Measurements from ENCODE around the gene NELFE.
A peak's percentile ranks its signal among the peaks of the same experiment; 100 is the strongest.
"Not testable (repeated sequence)": the region's sequence is repeated elsewhere in the genome, so short reads cannot be mapped to it uniquely, and the experiment has no call there.

Gene NELFE

DNA sequence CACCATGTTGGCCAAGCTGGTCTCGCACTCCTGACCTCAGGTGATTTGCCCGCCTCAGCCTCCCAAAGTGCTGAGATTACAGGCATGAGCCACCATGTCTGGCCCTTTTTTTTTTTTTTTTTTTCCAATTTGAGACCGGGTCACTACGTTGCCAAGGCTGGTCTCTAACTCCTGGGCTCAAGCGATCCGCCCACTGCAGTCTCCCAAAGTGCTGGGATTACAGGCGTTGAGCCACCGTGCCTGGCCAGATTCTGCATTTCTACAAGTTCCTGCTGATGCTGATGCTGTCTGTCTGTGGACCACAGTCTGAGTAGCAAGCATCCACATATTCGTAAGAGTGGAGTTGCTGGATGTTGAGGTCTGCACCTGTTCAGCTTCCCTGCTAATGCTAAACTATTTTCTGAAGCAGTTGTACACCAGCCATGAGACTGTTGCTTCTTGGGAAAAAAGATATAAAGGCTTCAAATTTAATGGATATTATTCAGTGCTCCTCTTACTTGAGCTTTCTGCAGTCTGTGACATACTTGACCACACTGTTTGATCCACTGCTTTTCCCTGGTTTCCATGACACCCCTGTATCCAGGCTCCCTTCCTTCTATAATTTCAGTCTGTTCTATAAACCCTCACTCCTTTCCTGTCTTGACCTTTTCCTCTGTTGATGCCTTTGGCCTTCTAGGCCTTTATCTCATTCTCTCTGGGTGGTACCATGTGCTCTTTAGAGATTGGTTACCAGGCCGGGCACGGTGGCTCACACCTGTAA lies 46.8 kb downstream of the NELFE start:
- DNase-seq: no peak

DNA sequence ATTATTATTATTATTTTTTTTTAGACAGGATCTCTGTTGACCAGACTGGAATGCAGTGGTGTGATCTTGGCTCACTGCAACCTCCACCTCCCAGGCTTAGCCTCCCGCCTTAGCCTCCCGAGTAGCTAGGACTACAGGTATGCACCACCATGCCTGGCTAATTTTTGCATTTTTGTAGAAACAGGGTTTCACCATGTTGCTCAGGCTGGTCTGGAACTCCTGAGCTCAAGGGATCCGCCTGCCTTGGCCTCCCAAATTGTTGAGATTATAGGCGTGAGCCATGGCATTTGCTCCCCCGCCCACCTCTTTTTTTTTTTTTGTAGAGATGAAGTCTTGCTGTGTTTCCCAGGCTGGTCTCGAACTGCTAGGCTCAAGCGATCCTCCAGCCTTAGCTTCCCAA lies 49.5 kb downstream of the NELFE start:
- DNase-seq: not testable (repeated sequence)

DNA sequence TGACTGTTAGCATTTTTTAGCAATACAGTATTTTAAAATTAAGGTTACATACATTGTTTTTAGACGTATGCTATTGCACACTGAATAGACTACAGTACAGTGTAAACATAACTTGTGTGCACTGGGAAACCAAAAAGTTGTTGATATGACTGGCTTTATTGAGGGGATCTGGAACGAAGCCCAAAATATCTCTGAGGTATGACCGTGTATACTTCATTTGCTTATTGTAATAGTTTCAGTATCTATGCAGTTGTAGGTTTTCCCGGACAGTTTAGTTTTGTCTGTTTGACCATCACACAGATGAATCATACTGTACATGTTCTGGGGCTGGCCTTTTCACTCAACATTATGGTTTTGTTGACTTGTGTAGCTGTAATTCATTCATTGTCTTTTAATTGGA lies 50.0 kb downstream of the NELFE start:
- DNase-seq: no peak

DNA sequence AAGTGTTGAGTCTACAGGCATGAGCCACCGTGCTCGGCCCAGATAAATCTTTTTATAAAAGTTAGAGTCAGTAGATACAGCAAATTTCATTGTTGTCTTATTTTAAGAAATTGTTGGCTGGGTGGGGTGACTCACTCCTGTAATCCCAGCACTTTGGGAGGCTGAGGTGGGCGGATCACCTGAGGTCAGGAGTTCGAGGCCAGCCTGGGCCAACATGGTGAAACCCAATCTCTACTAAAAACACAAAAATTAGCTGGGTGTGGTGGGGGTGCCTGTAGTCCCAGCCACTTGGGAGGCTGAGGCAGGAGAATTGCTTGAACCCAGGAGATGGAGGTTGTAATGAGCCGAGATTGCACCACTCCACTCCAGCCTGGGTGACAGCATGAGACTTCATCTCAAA lies 50.5 kb downstream of the NELFE start:
- DNase-seq: not testable (repeated sequence)

DNA sequence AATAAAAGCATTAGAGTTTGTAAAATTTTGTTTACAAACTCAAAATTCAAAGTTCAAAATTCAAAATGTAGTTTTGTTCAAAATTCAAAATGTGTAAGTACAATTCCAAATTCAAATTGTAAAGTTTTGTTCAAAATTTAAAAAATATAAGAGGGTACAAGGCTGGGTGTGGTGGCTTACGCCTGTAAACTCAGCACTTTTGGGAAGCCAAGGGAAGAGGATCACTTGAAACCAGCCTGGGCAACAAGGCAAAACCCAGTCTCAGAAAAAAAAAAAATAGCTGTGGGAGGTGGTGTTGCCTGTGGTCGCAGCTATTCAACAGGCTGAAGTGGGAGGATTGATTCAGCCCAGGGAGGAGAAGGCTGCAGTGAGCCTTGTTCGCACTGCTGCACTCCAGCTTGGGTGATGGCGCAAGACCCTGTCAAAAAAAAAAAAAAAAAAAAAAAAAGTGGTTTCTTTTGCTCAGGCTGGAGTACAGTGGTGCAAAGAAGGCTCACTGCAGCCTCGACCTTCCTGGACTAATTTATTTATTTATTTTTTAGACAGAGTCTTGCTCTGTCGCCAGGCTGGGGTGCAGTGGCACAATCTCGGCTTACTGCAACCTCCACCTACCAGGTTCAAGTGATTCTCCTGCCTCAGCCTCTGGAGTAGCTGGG lies 51.5 kb downstream of the NELFE start:
- peak; percentile 84 to 87 for DNase-seq

DNA sequence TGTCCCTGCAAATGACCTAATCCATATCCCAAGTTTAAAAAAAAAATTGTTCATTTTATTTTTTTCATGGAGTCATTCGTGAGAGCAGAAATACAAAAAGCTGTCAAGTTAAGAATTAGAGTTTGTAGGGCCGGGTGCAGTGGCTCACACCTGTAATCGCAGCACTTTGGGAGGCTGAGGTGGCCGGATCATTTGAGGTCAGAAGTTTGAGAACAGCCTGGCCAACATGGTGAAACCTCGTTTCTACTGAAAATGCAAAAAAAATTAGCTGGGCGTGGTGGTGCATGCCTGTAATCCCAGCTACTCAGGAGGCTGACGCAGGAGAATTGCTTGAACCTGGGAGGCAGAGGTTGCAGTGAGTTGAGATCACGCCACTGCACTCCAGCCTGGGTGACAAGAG lies 52.0 kb downstream of the NELFE start:
- DNase-seq: not testable (repeated sequence)

DNA sequence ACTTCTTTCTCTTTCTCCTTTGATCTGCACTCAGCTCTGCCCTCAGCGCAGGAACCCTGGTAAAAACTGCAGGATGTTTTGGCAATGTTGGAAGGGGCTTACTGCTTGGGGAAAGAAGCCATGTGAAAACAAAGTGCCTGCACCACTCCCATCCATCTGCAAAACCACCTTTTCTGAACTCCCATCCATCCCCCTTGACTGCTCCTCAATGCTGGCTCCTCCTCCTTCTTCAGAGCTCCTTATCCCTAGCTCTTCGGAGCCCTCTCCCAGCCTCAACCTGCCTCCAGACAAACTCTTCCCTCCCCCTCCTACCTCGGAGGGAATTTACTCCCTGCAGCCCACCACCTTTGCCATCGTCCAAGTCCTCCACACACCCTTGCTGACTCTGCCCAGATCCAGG lies 52.6 kb downstream of the NELFE start:
- DNase-seq: no peak

DNA sequence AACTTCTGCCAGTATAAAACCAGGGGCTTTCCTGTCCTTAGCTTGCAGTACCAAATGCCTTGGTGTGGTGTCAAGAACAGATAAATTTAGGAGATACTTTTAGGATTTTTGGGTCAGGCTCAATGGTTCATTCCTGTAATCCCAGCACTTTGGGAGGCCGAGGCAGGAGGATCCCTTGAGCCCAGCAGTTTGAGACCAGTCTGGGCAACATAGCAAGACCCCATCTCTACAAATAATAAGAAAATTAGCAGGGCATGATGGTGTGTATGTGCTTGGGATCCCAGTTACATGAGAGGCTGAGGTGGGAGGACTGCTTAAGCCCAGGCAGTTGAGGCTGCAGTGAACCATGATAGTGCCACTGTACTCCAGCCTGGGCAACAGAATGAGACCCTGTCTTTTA lies 53.7 kb downstream of the NELFE start:
- no peak for DNase-seq

DNA sequence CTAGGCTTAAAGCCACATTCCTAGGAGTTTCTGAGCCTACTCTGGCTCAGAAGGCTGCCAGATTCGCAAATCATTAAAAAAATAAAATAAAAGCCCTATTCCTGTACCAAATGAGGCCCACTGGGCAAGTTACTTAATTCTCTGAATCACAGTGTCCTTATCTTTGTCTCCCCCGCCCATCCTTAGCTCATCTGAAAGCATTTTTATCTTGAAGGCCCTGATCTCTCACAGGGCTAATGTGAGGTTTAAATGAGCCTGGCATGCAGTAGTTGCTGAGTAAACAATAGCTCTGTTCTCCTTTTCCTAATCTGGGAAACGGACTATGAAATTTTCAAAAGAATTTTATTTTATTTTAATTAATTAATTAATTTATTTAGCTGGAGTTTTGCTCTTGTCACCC lies 54.8 kb downstream of the NELFE start:
- no peak for DNase-seq

All from Kasumi-1 (cell line).